ENCODE measurements around the gene CDKN1C.

CDKN1C gene

GRCh38 chr11:2841411-2842190, 44.0 kb downstream of the CDKN1C start:
- no peak for DNase-seq

- no peak for DNase-seq
Measured at GRCh38 chr11:2839395-2839943, 46.1 kb downstream of the CDKN1C start.

DNA sequence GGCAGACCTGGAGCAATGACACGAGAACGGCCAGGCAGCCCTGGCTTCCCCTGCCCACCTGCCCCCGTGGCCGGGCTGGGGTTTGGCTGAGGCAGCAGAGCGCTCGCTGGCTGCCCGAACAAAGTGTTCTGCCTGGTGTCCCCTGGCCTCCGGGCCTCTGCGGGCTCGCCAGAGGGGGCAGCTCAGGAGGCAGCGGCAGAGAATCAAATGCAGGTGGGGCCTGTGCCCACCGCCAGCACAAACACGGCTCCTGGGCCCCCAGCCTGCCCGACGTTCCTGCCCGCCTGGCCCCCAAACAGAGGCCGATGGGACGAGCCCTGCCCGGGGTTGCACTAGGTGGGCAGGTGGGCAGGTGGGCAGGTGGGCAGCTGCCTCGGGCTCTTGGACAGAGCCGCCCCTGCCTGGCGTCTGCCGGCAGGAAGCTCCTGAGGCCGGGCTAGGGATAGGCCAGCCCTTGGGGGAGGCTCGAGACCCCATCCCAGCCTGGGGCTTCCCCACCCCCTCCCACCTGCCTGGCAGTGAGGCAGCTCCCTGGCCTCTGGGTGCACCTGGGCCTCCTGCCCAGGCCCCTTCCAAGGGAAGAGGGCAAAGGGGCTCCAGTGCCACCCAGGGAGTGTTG, 46.8 kb downstream of the CDKN1C start:
- DNase-seq, result no peak

GRCh38 chr11:2838091-2838490, 47.5 kb downstream of the CDKN1C start:
- DNase-seq, result no peak

- no peak for DNase-seq
Measured at GRCh38 chr11:2837651-2838050, 47.9 kb downstream of the CDKN1C start.

- no peak for DNase-seq
Measured at GRCh38 chr11:2837096-2837601, 48.4 kb downstream of the CDKN1C start.

DNA sequence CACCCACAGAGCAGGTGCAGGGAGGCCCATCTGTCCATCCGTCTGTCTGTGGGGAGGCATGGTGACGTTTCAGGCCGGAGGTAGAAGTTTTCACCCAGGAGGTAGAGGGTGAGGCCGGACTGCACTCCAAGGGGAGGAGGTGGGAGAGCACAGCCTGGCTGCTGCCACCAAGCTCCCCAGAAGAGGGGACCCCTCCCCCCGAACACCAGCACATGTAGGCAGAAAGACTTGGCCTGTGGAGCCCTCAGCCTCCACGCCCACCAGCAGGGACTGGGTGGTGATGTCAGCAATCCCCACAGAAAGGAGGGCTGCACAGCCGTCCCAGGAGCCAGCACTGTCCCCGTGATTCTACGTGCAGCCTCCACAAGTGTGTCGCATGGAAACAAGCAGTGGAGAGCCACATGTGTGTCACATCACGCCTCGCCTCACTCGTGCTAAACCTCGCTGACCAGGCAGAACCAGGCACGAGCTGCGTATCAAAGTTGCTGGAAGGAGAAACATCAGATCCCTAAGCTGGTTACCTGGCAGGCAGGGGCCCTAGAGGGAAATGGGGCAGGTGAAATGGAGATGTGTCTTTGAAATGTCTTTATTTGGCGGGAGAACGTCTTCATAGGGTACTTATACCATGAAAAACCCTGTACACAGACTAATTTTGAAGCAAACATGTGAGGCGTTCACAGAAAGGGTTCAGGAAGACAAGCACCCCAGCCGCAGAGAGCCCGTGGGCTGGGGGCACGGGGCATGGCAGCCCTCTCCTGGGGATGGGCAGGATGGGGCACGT, 49.1 kb downstream of the CDKN1C start:
- DNase-seq, result no peak

DNA sequence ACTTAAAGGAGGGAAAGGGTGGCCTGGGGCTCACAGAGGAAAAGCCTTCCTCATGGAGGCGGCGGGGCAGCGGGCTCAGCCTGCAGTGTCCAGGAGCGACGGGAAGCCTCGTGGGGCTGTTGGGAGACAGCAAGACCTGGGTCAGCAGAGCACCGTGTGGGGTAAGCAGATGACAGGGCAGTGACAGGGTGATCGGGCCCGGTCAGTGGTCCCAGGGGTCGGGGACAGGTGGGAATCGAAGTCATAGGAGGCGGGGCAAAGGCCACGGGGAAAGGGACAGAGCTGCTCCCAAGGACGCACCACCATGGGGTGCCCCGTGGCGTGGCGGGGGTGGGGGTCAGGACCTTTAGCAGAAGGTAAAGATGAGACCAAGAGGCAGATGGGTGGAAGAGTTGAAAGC, 49.8 kb downstream of the CDKN1C start:
- DNase-seq, result no peak

- DNase-seq, result no peak
Measured at GRCh38 chr11:2835296-2835695, 50.3 kb downstream of the CDKN1C start.

DNA sequence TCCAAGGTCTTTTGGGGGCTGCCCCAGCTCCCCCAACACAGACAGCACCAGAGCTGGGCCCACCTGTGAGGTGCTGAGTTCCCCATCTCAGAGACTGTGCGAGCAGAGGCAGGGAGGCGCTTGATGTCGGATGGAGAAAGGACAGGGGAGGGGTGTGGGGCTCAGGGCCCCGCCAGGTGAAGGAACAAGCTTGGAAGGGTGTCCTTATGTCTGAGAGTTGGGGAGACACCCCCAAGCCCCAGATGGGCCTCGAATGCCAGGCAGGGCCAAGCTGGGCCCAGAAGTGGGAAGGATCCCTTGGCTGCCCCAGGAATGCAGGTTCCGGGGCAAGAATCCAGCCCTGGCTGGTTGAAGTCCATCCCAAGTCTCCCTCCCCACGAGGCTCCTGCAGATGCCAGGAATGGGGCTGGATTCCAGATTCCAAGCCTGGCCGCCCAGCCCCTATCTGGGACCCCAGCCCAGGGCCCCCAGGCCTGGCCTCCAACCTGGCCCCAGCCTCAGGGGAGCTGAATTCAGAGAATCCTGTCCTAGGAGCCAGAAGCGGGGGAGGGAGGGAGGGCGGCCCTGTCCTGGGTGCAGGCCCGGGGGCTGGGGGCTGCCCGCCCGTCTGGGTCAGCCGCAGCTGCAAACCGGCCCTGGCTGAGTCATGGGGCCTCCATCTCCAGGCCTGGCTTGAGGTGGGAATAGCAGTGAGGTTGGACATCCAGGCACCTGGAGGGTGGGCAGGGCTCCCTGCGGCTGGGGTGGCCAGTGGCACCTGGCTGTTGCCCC, 50.9 kb downstream of the CDKN1C start:
- no peak for DNase-seq

GRCh38 chr11:2833716-2834502, 51.7 kb downstream of the CDKN1C start:
- no peak for DNase-seq
